Measurements from ENCODE around the gene CRAMP1. TPM values are rescaled to one million over a fixed set of nuclear protein-coding genes. Genes with fewer than 3 reads are reported as not detected.
A peak's percentile ranks its signal among the peaks of the same experiment; 100 is the strongest.

The CRAMP1 gene
- polyA plus RNA-seq, 2 of the 4 experiments (the other 2 are of a cell fraction), result 6.5 to 9.1 TPM

- CTCF ChIA-PET, result interaction anchor here (1.6 kb wide), 1 partner anchor 119 kb away, joined by 5 read pairs; no protein-coding TSS in a partner anchor
- FAIRE-seq, result no peak
These were observed 38.9 kb upstream of the CRAMP1 start for GRCh38 chr16:1573301-1573700.

DNA sequence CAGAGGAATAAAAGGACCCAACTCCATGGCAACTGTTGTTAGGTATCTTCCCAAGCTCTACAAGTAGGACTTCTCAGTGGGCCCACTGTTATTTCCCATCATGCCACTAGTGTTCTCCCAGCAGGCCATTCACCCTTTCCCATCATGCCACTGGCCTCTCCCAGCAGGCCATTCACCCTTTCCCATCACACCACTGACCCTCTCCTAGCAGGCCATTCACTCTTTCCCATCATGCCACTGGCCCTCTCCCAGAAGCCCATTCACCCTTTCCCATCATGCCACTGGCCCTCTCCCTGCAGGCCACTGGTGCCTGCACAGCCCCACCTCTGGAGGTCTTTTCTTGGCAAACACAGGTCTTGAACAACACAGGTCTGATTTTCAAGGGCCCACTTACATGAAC lies 36.6 kb upstream of the CRAMP1 start:
- CTCF ChIA-PET, result interaction anchor here (1.5 to 1.8 kb wide), 2 partner anchors 12 to 15 kb away, joined by 3 to 4 read pairs; no protein-coding TSS in a partner anchor
- peak in 1 of 2 experiments; percentile 26; a peak in 1 of 6 replicates for ATAC-seq

More at GRCh38 chr16:1573301-1573700, 38.9 kb upstream of the CRAMP1 start:
- POLR2A ChIA-PET, result no interaction called here
- TF ChIP-seq GATA3 (IDR thresholded peaks at IDR 0.05; ENCODE audit: borderline replicate concordance) (no peak), TP53 (CRISPR knock-in tag; IDR thresholded peaks at IDR 0.05) (no peak), KDM5A (IDR thresholded peaks at IDR 0.05) (no peak), HDAC2 (IDR thresholded peaks at IDR 0.05) (no peak), USF2 (IDR thresholded peaks at IDR 0.05) (no peak), ATOH8 (CRISPR knock-in tag; IDR thresholded peaks at IDR 0.05; ENCODE audit: low read depth) (no peak), POLR2AphosphoS2 (conservative IDR thresholded peaks at IDR 0.05; ENCODE audit: low read length) (no peak), FOXS1 (CRISPR knock-in tag; IDR thresholded peaks at IDR 0.05) (no peak)
- H3K27ac ChIP-seq, result no peak overlapping the region
- H3K4me3 ChIP-seq, result no peak overlapping the region
- H3K4me1 ChIP-seq, result no peaks in the 10 kb centered on the region
- H3K4me2 ChIP-seq, result no peak overlapping the region
- WGBS (ENCODE audit: missing lambda C conversion rate), result 43% methylated on average over 5 of the region's 5 CpGs
- DNase-seq (ENCODE audit: low read depth in 1 of 2, low spot score in 1 of 2) (no peak), ATAC-seq (no peak)
- no peaks in the 10 kb centered on the region for H3K9me3 ChIP-seq

DNA sequence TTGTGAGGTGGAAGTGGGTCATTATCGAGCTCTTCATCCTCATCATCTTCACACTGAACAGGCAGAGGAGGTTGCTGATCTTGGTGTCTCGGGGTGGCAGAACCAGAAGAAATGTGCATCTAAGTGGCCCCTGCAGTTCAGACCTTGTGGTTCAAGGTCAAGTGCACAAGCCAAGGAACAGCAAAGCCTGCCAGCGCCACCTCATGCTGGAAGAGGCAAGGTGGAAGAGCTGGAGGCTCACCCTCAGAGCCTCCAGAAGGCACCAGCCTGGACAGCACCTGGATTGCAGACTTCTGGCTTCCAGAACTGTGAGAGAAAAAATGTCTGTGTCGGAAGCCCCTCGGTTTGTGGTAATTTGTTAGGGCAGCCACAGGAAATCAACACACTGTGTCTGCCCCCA lies 32.9 kb upstream of the CRAMP1 start:
- 89% methylated on average over 5 of the region's 5 CpGs for WGBS (ENCODE audit: missing lambda C conversion rate)
- Histone ChIP-seq H3K27ac (no peak overlapping the region), H3K9me3 (no peaks in the 10 kb centered on the region), H3K4me2 (no peak overlapping the region), H3K4me1 (no peaks in the 10 kb centered on the region), H3K4me3 (no peak overlapping the region)
- no peak for TF ChIP-seq HDAC2 (IDR thresholded peaks at IDR 0.05)
- TF ChIP-seq FOXS1 (CRISPR knock-in tag; IDR thresholded peaks at IDR 0.05), result no peak
- TF ChIP-seq ZFP36 (IDR thresholded peaks at IDR 0.05; ENCODE audit: borderline replicate concordance, partially characterized antibody), result no peak
- no peak for TF ChIP-seq HEYL (CRISPR knock-in tag; IDR thresholded peaks at IDR 0.05)
- no peak for TF ChIP-seq RNF2 (IDR thresholded peaks at IDR 0.05; ENCODE audit: borderline replicate concordance, low read depth)
- TF ChIP-seq, protein P1, sequence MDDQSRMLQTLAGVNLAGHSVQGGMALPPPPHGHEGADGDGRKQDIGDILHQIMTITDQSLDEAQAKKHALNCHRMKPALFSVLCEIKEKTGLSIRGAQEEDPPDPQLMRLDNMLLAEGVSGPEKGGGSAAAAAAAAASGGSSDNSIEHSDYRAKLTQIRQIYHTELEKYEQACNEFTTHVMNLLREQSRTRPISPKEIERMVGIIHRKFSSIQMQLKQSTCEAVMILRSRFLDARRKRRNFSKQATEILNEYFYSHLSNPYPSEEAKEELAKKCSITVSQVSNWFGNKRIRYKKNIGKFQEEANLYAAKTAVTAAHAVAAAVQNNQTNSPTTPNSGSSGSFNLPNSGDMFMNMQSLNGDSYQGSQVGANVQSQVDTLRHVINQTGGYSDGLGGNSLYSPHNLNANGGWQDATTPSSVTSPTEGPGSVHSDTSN (IDR thresholded peaks at IDR 0.05), result no peak
- TF ChIP-seq USF2 (IDR thresholded peaks at IDR 0.05), result no peak
- no peak for TF ChIP-seq JUNB (IDR thresholded peaks at IDR 0.05)
- no peak for TF ChIP-seq MAX (IDR thresholded peaks at IDR 0.05)
- no peak for TF ChIP-seq HOXA7 (CRISPR knock-in tag; IDR thresholded peaks at IDR 0.05)
- TF ChIP-seq ZC3H11A (IDR thresholded peaks at IDR 0.05), result no peak
- TF ChIP-seq, protein P2, sequence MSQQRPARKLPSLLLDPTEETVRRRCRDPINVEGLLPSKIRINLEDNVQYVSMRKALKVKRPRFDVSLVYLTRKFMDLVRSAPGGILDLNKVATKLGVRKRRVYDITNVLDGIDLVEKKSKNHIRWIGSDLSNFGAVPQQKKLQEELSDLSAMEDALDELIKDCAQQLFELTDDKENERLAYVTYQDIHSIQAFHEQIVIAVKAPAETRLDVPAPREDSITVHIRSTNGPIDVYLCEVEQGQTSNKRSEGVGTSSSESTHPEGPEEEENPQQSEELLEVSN (IDR thresholded peaks at IDR 0.05; ENCODE audit: borderline replicate concordance, low read depth), result no peak
- no peak for TF ChIP-seq JUN (IDR thresholded peaks at IDR 0.05)
- no peak for TF ChIP-seq ESRRA (IDR thresholded peaks at IDR 0.05; ENCODE audit: borderline replicate concordance, low read length)
- no peak for TF ChIP-seq ELK1 (IDR thresholded peaks at IDR 0.05; ENCODE audit: low read depth, low read length)
- DNase-seq (ENCODE audit: low read depth in 1 of 2, low spot score in 1 of 2) (peak in 1 of 2 experiments; percentile 10), ATAC-seq (no peak), FAIRE-seq (no peak)
- ChIA-PET POLR2A (no interaction called here), CTCF (interaction anchor here (0.6 kb wide), 1 partner anchor 14 kb away, joined by 3 read pairs; no protein-coding TSS in a partner anchor)

More for the DNA sequence above, 36.6 kb upstream of the CRAMP1 start:
- POLR2A ChIA-PET, result no interaction called here
- FAIRE-seq (no peak), DNase-seq (ENCODE audit: low read depth in 1 of 2, low spot score in 1 of 2) (peak in 1 of 2 experiments; percentile 28)
- H3K4me2 ChIP-seq, result no peak overlapping the region
- no peak overlapping the region for H3K27ac ChIP-seq
- H3K4me1 ChIP-seq, result no peaks in the 10 kb centered on the region
- H3K4me3 ChIP-seq, result no peak overlapping the region
- no peaks in the 10 kb centered on the region for H3K9me3 ChIP-seq
- TF ChIP-seq FOSB (CRISPR knock-in tag; IDR thresholded peaks at IDR 0.05) (no peak), HMGXB4 (CRISPR knock-in tag; IDR thresholded peaks at IDR 0.05; ENCODE audit: borderline replicate concordance) (no peak), CEBPB (IDR thresholded peaks at IDR 0.05) (no peak)
